Right renal pelvis (tissue), 4 donors: ENCODE measurements around the gene TAGAP. TPM values are rescaled to one million over a fixed set of nuclear protein-coding genes. Genes with fewer than 3 reads are reported as not detected.

Experiments
- DNase-seq, 4 donors: peaks; one replicate each; pipeline ENCODE4 v3.0.0-alpha.2; 2013; ENCODE audit warnings: low read depth in 4 of 4, low spot score in 3 of 4, missing footprints in 1 of 4
- polyA plus RNA-seq, 4 donors: library from polyadenylated mRNA; unstranded; fragments of 120-200 nt; gene quantifications; one replicate each; pipeline ENCODE4 v1.2.1, GENCODE V29; 2013; ENCODE audit not compliant: insufficient read length in 4 of 4

TAGAP gene
- polyA plus RNA-seq, 4 donors = 0.56 to 1.4 (median 0.81) TPM

DNA sequence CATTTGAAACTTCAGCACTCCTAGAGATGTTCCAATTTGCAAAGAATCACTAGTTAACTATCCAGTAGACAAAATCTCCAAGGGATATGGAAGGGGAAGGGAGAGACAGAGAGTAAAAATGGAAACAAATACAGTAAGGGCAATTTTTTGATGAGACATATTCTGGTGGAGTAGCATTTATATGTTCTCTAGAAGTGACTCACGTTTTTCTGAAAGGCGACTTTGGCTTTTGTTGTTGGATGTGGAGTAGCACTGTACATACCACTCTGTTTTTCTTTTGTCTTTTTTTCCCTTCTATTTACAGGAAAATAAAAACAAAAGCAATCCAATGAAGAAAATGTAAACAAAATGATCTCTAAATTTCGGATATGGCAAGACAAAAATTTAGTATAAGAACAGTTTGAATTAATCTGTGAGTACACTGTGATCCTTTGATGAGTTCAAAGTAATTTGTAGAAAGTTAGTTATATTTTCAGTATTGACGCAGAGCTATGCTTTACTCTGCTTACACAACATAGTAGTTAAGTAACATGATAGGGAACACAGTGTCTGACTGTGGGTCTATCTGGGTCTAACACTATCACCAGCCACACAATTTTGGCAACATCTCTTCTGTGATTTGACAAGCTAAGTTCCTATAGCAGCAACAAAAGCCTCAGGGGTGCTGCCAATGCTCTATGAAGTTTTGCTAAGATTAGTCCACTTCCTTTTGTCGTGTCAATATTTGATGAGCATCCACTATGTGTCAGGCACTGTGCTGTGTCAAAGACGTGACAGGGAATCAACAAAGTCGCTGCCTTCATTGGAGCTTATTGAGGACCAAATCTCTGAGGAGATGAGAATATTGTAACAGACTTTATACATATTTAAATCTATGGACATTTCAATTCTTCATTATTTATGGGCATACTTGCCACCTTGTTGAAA, 27.3 kb upstream of the TAGAP start:
- no peak for DNase-seq

DNA sequence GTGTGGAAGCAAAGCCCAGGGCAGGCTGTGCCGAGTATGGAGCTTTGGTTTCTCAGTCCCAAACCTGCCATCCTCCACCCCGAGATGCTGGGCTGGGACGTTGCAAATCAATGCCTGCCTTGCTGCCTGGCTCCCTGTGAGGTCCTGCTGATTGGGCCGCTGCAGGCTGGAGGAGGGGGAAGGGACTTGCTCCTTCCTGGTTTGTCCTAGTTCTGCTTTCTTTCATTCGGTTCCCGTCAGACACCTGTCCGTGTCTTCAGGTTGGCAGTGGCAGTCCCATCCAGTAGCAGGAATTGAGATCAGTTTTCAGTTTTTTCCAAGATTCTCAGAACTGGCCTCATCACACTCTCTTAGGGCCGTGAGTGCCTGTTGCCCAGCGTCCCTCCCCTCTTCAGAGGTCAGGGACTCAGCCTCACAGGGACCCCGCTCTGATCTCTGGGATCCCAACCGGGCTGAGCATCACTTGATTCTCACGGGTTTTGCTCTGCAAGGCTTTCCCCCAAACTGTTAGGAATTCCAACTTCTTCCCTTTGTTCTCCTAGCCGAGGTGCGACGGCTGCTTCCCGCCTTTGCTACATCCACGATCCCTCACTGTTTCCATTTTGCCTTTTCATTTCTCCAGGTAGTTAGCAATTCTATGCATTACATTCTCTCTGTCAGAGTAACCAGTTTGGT, 24.2 kb upstream of the TAGAP start:
- DNase-seq = no peak

DNA sequence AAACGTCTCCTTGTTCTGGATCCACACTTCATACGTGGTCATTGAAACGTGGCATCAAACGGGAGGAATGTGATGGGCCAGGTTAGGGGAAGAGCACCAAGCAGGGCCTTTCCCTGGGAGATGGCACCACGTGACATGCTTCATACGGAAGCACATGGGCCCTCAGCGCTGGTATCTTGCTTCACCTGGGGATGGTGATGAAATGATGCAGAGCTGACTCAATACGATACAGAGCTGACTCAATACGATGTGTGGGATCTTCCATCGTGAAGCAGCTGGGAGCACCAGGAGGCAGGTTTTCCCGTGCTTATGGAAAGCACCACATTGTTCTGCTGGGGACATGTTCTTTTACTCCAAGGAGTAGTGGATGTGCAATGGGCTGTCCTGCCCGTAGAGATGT, 22.5 kb upstream of the TAGAP start:
- no peak for DNase-seq

- no peak for DNase-seq
Measured at GRCh38 chr6:159066483-159066882, 21.7 kb upstream of the TAGAP start.

- peak in 3 of 4 donors; percentile 57 to 59 (median 58) for DNase-seq
Measured at GRCh38 chr6:159065759-159066329, 21.1 kb upstream of the TAGAP start.

- no peak for DNase-seq
Measured at GRCh38 chr6:159065091-159065490, 20.3 kb upstream of the TAGAP start.

DNA sequence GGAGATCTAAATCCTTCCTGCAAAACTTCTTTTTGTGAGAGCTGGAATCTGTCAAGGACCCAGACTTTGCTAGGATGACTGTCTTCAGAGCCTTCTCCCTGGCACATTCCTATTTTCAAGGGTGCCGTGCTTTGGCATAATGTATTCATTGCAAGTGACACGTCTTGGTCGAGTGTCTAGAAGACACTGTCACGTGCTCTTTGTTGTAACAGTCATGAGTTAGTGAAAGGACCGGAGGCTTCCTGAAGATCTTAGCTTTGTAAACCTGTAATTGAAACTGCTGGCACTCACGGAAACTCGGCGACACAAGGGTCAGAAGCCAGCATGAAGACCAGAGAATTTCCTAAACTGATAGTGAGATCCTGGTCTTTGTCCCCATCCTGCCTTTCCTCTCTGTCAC, 19.7 kb upstream of the TAGAP start:
- no peak for DNase-seq

- DNase-seq = no peak
Measured at GRCh38 chr6:159063549-159063948, 18.8 kb upstream of the TAGAP start.

DNA sequence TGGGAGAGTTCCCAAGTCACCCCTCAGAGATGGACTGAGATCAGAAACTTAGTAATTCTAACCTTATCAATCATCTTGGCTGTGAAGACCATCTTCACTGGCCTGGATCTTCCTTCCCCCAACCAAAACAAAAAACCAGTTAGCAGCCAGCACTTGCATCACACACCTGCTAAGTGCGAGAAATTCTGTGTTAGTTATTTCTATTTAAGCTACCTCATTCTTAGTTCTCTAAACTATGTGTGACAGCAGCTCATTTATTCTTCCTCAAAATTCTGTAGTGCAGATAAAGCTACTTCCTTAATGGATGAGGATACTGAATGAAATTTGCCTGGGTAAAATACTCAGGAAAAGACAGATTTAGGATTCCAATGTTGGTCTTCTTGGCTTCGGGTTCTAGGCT, 18.2 kb upstream of the TAGAP start:
- DNase-seq = no peak

- DNase-seq = no peak
Measured at GRCh38 chr6:159062564-159062945, 17.8 kb upstream of the TAGAP start.

- DNase-seq = no peak
Measured at GRCh38 chr6:159061805-159062563, 17.2 kb upstream of the TAGAP start.

GRCh38 chr6:159061146-159061545, 16.4 kb upstream of the TAGAP start:
- no peak for DNase-seq

DNA sequence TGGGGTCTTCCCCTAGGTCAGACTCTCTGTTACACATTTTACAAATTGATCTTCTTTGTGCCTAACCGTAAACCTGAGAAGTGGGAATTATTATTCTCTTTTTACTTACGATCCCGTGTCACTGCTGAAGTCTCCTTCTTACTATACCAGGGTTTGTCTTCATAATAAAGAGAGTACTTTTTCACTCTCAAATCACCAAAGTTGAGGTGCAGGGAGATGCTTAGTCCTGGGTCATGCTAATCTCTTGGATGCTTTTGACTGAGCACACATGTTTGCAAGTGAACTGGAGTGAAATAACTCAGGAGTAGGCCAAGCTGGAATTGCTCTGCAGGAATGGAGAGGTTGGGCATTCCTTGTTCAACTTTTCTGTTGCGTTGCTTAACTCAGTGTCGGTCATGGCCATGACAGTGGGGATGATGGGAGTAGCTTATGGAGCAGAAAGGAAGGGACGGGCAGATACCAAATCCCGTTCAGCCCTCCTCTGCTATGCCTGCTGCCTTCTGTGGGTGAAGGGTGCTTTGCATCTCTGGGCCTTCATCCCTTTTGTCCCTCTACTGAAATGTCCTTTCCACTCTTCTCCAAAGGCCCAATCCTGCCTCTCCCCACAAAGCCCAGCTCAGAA, 15.2 kb upstream of the TAGAP start:
- no peak for DNase-seq

GRCh38 chr6:159059141-159059540, 14.3 kb upstream of the TAGAP start:
- DNase-seq = no peak

DNA sequence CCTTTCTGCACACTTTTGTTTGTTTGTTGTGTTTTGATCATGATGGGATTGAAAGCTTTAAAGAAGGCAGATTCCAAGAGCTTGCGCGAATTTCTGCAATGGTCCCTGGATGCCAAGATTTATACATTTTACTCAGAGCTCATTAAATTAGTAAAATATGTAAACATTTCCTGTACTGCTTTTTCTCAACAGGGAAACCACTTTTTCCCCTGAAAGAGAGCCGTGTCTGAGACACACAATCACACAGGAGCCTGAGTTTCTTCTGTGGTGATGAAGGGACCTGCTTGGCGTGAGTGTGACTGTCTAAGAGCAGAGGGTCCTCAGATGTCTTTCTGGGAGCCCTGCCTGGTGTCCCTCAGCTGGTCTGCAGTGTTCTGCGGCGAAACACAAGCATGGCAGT, 12.1 kb upstream of the TAGAP start:
- DNase-seq = no peak

DNA sequence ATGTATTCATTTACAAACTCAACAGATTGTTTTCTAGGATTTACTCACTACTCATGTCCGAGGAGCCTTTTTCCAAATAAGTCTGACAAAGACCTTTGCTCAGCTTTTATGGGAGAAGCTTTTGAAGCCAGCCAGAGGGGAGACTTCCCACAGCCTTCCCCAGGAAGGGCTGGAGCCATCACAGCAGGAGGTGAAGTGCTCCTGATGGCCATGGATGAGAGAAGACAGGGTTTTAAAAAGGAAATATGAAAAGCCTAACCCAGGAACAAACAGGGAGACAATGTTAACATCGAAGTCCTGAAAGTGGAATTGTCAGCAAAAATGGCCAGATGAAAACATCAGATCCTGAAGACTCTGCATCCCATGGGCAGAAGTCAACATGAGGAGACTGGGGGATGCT, 11.6 kb upstream of the TAGAP start:
- no peak for DNase-seq

DNA sequence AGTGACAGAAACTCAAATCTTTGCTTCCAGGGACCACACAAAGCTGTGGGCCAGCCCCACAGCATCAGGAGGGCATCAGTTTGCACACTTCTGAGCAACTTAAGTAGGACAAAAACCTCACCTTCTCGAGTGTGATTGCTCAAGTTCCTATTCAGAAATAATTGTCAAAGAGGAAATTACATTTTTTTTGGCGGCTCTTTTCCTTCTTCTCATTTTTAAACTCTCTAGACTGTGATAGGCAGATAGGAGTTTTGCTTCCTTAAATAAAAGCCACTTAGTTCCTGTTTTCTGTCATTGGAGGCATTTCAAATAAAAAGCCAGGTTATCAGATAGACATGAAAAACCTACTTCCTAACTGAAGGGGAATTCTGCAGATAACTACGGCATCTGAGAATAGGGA, 11.2 kb upstream of the TAGAP start:
- no peak for DNase-seq

DNA sequence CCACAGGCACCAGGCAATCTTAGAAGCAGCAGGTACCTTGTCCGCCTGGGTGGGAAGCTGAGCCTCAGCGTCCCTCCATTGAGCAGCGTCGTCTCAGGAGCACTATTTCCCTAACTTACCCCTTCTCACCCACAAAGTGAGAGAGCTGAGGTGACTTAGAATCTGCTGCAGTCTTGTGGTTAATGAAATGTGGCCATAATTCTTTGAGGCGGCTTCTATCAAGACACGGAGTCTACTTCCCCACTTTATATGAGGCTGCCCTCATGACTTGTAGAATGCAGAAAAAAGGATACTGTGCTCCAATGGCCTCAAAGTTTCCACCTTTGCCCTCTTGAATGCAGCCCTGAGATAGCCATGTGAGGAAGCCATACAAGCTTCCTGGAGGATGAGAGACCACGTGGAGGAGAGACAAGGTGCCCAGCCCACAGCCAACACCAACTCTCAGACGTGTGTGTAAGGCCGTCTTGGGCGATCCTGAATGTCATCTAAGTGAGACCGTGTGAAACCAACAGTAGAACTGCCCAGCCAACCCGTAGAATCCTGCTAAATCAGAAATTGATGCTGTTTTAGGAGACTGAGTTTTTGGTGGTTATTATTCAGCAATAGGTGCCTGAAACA, 9.1 kb upstream of the TAGAP start:
- DNase-seq = no peak

DNA sequence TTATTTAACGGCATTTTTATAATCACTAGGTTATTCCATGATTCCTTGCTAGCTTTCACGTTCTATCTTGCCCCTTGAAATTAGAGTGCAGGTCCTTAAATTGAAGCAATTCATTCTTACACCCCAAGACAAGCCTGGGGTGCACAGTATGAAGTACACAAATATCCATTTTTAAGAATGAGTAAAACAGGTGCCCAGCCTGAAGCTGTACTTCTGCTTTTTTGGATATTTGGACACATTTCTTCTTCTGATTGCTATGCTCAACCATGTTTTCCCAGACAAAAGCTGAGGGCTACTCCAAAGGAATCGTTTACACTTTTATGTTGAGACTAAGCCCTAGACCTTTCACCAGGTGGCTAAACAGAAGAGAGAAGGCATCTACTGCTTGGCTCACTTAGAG, 7.9 kb upstream of the TAGAP start:
- no peak for DNase-seq
